HG03196 (cell line): ENCODE measurements around the gene DNAJC7.
"Not testable (repeated sequence)": the region's sequence is repeated elsewhere in the genome, so short reads cannot be mapped to it uniquely, and the experiment has no call there.

Source experiments
- ATAC-seq: cut with Tn5 transposase; IDR thresholded peaks from one replicate; pipeline ENCODE4 v1.9.1; 2021; ENCODE audit not compliant: unreplicated experiment

Gene DNAJC7

GRCh38 chr17:42041619-42042018, 24.4 kb upstream of the DNAJC7 start:
- ATAC-seq, result no peak

DNA sequence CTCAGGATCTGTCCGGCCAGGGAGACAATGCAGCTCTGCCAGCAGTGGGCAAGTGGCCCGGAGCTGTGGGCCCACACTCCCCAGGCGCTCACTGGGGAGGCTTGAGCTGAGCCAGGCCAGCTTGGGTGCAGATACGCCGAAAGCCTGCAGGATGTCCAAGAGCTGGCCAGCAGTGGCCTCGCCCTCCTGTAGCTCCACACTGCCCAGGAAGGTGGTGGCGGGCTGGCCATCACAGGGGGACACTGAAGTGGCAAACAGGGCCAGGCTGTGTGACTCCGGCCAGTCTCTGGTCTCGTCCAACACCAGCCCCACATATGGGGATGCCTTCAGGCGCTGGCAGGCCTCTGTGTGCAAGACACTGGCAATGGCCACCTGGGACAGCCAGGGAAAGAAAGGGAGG, 23.6 kb upstream of the DNAJC7 start:
- no peak for ATAC-seq

DNA sequence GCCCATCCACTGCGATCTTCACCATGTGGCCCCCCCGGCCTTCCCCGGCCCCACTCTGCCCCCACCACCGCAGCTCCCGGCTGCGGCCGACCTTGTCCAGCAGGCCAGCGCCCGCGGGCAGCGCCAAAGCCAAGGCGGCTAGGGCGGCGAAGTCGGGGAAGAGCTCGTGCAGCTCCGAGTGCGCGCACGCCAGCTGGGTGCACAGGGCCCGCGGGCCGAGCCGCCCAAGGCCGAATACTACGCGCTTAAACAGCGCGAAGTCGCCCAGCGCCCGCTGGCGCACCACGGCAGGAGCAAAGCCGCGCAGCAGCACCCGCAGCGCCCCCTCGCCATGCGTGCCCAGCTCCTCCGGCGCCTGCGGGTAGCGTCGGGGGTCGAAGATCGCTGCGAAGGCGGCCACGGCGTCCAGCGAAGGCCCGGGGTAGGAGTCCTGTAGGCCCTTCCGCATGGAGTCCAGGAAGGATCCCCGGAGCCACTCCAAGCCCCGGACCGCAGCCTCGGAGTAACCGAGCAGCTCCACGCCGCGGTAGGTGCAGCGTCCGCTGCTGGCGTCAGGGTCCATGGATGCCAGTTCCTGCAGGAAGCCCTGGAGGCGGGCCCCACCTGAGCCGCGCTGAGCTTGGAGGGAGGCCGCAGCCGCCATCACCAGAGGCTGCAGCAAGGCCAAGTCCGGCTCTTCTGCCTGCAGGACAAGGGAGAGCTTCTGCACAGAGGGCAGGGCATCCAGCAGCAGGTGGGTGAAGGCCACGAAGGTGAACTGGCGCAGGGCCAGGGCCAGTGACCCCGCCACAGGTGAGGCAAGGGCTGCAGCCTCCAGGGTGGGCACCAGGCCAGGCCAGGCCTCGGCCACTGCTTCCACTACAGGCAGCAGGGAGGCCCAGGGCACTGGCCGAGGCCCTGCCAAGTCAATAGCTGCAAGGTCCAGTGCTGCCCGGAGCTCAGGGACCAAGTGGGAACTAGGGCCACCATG, 22.8 kb upstream of the DNAJC7 start:
- no peak for ATAC-seq

DNA sequence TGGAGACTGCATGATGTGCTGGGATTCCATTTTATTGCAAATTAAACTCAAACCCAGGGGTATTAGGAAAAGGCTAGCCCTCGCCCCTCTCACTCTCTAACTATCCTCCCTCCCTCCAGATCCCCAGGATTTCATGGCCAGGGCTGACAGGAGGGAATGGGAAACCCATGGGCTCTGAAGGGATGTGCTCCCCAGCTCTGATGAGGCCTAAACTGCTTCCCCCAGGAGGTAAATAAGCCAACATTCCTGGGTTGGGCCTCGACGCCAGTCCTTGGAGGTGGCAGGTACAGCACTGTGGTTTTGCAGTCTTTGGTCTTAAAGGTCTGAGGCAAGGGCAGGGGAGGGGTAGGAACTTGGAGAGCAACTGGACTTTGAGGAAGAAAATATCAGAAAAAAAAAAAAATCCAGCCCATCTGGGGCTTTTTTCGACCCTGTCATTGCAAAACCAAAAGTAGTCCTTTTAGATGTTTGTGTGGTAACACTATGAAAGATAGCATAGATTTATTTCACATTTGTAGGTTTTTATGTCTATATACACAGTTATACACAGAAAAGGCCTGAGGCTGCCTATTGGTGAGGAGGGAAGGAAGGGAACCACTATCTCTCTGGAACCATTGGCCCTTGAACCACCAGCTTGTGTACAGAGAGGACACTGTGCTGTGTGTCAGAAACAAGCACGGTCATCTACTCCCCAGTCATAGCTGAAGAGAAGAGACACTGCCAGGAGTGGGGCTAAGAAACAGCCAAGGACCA, 21.2 kb upstream of the DNAJC7 start:
- no peak for ATAC-seq

DNA sequence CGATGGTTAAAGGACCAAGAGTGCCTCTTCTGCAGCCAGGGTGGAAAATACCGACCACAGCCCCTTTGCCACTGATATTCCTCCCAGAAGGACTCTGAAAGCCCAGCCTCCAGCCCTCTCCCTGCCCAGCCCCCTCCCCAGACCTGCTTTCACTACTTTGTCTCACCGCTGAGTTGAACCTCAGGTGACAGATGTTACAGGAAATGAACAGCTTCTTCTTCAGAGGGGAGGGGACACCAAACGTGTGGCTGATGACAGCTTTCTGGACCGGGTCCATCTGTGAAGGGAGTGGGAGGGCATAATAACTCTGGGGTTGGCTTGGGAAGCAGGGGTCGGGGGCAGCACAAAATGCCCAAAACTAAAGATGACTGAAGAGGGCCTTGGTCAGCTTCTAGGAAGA, 16.8 kb upstream of the DNAJC7 start:
- no peak for ATAC-seq

GRCh38 chr17:42031584-42031983, 14.3 kb upstream of the DNAJC7 start:
- ATAC-seq, result no peak

DNA sequence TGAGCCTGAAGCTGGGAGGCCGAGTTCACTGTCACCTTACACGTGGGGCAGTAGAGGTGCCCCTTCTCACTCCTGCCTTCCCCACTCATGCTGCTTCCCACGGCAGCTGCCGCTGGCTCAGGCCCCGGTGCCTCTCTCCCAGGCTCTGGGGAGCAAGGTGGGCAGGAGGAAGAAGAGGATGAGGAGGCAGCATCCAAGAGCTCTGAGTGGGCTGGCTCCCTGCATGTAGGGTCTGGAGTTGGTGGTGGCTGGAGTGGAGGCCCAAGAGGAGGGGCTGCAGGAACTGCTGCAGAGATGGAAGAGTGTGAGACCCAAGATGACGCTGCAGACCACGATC, 11.5 kb upstream of the DNAJC7 start:
- no peak for ATAC-seq

DNA sequence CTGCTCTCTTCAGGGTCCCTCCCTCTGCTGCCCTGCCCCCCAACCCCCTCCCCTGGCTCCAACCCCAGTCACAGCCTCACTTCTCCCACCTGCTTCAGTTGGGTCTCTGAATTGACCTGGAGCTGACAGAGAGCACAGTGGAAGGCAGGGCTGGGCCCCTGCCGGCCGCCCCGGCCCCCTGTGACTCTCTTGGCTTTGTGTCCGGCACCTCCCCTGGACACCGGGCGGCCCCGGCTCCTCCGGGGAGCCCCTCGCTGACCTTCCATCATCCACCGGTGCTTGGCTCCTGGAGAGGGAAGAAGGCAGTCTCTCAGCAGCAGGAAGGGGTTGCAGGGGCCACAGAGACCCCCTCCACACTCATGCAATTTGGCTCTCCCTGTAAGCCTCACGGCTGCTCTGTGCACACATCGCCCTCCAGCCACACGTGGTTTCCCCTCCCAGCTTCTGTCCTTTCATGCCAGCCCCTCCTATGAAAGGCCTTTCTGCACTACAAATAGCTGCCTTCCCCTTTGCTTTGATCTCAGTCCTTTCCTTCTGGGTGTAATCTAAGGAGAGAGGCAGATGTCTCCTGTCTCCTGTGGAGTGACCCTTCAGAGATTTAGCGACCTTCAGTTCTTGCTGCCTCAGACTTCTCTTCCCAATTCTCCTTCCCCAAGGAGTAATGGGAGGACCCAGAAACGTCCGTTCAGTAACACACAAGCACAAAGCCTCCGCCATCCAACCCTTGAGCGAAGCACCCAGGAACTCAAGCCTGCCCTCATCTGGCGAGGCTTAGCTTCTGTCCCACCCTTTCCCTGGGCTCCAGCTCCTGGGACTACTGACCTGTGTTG, 10.9 kb upstream of the DNAJC7 start:
- ATAC-seq, result no peak

GRCh38 chr17:42027590-42027889, 10.3 kb upstream of the DNAJC7 start:
- ATAC-seq, result no peak

DNA sequence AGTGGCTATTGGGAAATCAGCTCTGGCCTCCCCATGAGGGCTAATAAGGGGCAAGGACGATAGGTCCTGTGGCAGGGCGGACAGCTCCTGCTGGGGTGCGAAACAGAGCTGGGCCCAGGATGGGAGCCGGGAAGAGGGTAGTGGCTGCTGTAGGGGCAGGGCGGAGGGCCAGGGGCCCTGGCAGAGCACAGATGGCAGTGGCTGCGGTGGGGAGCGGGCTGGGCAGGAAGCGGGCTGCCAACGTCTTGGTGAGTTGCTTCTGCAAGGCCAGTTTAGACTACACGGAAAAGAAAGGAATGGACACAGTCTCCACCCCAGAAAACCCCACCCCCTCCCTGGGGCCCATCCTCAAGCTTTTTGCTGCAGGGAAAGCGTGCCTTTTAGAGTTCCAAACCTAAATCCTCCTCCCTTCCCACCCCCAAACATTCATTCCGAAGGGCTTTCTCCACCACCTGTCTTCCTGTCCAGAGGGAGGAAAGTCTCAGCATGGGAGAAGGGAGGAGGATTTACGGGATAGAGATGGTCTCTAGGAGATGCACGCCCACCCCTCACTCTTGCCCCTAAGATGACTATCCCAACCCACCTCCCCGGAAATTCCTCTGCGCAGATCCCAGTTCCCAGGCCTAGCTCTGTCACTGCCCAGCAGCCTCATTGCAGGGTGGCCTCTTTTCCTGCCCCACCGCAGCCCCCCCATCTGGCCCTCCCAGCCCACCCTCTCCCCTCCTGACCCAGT, 9.8 kb upstream of the DNAJC7 start:
- ATAC-seq, result no peak

DNA sequence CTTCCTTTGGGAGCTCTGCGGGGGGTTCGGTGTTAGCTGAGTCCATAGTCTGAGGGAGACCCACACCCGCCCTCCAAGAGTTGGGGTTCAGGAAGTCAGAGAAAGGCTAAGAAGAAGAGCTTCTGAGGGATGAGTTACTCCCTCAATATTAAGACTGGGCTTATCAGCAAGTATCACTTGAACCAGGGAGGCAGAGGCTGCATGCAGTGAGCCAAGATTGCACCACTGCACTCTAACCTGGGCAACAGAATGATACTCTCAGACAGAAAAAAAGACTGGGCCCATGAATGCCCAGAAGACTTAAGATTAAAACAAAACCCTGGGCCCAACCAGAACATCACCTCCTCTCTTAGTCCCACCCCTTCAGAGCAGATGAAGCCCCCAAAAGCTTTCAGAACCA, 8.7 kb upstream of the DNAJC7 start:
- ATAC-seq, result no peak

- ATAC-seq, result no peak
Observed at GRCh38 chr17:42025191-42025579, 7.9 kb upstream of the DNAJC7 start.

GRCh38 chr17:42023524-42024349, 6.5 kb upstream of the DNAJC7 start:
- no peak for ATAC-seq

- ATAC-seq, result not testable (repeated sequence)
Observed at GRCh38 chr17:42020845-42021244, 3.6 kb upstream of the DNAJC7 start.

GRCh38 chr17:42019509-42020404, 2.5 kb upstream of the DNAJC7 start, which contains the start of gene NKIRAS2:
NKIRAS2 (plus strand) TSS chr17:42020090; CDS start chr17:42021578, 1,488 bp downstream.
- ATAC-seq, result peak; percentile 57

- ATAC-seq, result no peak
Observed at GRCh38 chr17:42018988-42019387, 1.7 kb upstream of the DNAJC7 start.

DNA sequence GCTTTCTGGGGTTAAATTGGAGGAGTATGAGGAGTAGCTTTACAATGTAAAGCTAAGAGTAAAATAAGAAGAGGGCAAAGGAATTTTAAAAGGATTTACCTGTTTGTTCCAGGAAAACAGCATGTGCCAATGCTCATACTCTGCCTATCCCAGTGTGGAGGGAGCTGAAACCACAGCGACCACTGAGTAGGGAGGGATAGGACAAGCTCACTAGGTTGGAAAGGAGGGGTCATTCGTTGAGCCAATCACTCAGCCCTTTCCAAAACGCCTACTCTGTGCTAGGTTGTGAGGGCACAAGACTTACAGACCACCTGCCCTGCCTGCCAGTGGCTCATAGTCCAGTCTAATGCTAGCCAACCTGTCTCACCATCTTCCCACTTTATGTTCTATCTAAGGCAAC, 1.1 kb upstream of the DNAJC7 start:
- no peak for ATAC-seq

- no peak for ATAC-seq
Observed at GRCh38 chr17:42017866-42018200, 594 bp upstream of the DNAJC7 start.

- ATAC-seq, result no peak
Observed at GRCh38 chr17:42016411-42016831, 818 bp downstream of the DNAJC7 start.
